NCI-H1105 treated with DMSO at 0.1 percent for 48 hours (cell line): Measurements from ENCODE around the gene ERAL1.
A peak's percentile ranks its signal among the peaks of the same experiment; 100 is the strongest.
"Not testable (repeated sequence)": the region's sequence is repeated elsewhere in the genome, so short reads cannot be mapped to it uniquely, and the experiment has no call there.

ENCODE experiments used
- DNase-seq: peaks from one replicate; lab custom pipeline; 2025; lab: John Stamatoyannopoulos, UW

Gene ERAL1

GRCh38 chr17:28853295-28853694 lies 1.5 kb upstream of the ERAL1 start:
- no peak for DNase-seq

GRCh38 chr17:28855336-28855679 lies 492 bp downstream of the ERAL1 start:
- no peak for DNase-seq

- no peak for DNase-seq
Observed at GRCh38 chr17:28856028-28856574, 1.3 kb downstream of the ERAL1 start.

GRCh38 chr17:28857905-28858800 lies 3.3 kb downstream of the ERAL1 start:
- no peak for DNase-seq

GRCh38 chr17:28858801-28859355 lies 4.1 kb downstream of the ERAL1 start:
- no peak for DNase-seq

GRCh38 chr17:28860363-28860808 lies 5.6 kb downstream of the ERAL1 start:
- DNase-seq = no peak

- no peak for DNase-seq
Observed at GRCh38 chr17:28861393-28862203, 6.8 kb downstream of the ERAL1 start.

GRCh38 chr17:28862561-28862960 lies 7.7 kb downstream of the ERAL1 start:
- no peak for DNase-seq

- DNase-seq = no peak
Observed at GRCh38 chr17:28863953-28864352, 9.1 kb downstream of the ERAL1 start.

- DNase-seq = no peak
Observed at GRCh38 chr17:28864991-28865849, 10.4 kb downstream of the ERAL1 start.

GRCh38 chr17:28865946-28866752 lies 11.3 kb downstream of the ERAL1 start:
- no peak for DNase-seq

GRCh38 chr17:28867276-28867675 lies 12.5 kb downstream of the ERAL1 start:
- DNase-seq = no peak

GRCh38 chr17:28871056-28871579 lies 16.3 kb downstream of the ERAL1 start:
- DNase-seq = no peak

GRCh38 chr17:28873839-28874238 lies 19.0 kb downstream of the ERAL1 start:
- no peak for DNase-seq

GRCh38 chr17:28874750-28875149 lies 19.9 kb downstream of the ERAL1 start:
- DNase-seq = no peak

- no peak for DNase-seq
Observed at GRCh38 chr17:28875848-28876550, 21.2 kb downstream of the ERAL1 start.

GRCh38 chr17:28877150-28877711 lies 22.4 kb downstream of the ERAL1 start:
- not testable (repeated sequence) for DNase-seq

- no peak for DNase-seq
Observed at GRCh38 chr17:28878158-28878910, 23.5 kb downstream of the ERAL1 start.

GRCh38 chr17:28878981-28879380 lies 24.2 kb downstream of the ERAL1 start:
- peak; percentile 46 for DNase-seq
